G401 (cell line): ENCODE results near the gene CERCAM. TPM values are rescaled to one million over a fixed set of nuclear protein-coding genes. Genes with fewer than 3 reads are reported as not detected.

Experiments
- DNase-seq: peaks from one replicate; pipeline ENCODE4 v3.0.0-alpha.2; 2015; ENCODE audit warnings: low spot score
- in situ Hi-C: cut with HindIII; loops from 2 replicates; pipeline ENCODE4 v1.10.0; 2016; ENCODE audit warnings: low sequenced_read_pairs, mixed read lengths
- total RNA-seq: library from RNA; depleted of rRNA; stranded (reverse); fragments of >200 nt; shearing (Covaris generic); gene quantifications from 2 replicates; pipeline ENCODE4 v1.2.3, GENCODE V29; 2014; rRNA removed

CERCAM gene
- 10.6 and 11.9 TPM in 2 replicates for total RNA-seq

DNA sequence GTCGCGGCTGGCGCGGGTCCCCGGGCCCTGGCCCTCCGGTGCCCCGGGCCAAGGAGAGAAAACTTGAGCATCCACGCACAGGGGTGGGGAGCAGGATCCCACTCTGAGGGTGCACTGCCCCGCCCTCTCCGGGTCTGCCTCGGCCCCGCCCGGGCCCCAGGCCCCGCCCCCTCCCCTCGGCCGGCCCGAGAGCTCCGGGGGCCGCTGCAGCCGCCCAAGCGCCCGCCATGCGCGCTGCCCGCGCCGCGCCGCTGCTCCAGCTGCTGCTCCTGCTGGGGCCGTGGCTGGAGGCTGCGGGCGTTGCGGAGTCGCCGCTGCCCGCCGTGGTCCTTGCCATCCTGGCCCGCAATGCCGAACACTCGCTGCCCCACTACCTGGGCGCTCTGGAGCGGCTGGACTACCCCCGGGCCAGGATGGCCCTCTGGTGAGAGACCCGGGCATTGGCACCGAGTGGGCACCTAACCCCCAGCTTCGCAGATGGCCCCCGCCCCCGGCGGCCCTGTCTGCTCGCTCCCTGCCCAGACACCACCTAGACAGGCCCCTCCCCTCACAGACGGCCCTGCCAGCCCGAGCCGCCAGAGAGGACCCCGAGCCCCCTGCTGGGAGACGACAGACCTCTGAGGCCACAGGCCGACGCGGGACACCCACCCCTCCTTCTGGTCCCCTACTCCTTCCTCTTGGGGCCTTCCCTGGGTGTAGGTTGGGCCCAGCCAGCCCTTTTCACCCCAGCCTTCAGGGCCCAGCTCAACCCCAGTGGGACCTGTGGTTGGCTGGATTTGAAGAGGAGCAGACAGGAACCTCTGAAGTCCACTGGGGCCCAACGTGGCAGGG lies at the start of gene CERCAM:
CERCAM (plus strand) TSS at position 207 of the 831 bp plus-strand sequence; CDS start at position 228, 21 bp downstream.
- in situ Hi-C loops: no loop called here
- peak; percentile 57 for DNase-seq

GRCh38 chr9:128371630-128372117 lies 49.0 kb upstream of the CERCAM start:
- in situ Hi-C loops: no loop called here
- DNase-seq: no peak

DNA sequence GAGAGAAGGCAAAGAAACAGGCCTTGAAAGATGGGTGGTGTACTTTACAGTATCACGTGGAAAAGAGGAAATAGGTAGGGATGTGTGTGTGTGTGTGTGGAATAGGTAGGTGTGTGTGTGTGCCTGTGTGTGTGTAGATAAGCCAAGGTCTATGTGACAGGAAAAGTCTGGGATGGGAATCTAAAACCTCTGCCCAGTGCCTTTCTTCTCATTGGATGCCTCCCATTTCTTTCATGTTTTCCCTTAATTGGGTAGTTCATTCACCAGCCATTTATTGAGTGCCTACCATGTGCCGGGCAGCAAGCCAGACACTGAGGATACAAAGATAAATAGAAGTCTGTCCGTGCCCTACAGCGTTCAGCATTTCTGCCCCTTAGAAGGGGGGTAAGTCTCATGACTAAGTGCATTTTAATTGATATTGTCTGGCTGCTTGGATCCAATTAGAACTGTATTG lies 48.4 kb upstream of the CERCAM start:
- in situ Hi-C loops: no loop called here
- no peak for DNase-seq

DNA sequence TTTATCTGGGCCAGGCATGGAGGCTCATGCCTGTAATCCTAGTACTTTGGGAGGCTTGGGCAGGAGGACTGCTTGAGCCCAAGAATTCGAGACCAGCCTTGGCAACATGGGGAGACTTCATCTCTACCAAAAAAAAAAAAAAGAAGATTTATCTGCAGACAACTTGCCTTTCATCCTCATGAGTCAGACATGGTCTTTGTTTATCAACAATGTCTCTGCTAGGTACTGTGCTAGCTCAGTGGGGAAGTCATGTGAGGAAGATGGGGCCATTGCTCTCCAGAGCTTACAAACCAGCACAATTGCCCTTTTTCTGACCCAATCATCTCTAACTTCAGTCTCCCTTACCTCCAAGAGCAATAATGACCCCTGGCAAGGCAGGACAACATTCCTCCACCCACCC lies 47.9 kb upstream of the CERCAM start:
- DNase-seq: no peak
- in situ Hi-C loops: no loop called here

GRCh38 chr9:128374221-128374675 lies 46.4 kb upstream of the CERCAM start:
- in situ Hi-C loops: no loop called here
- no peak for DNase-seq

DNA sequence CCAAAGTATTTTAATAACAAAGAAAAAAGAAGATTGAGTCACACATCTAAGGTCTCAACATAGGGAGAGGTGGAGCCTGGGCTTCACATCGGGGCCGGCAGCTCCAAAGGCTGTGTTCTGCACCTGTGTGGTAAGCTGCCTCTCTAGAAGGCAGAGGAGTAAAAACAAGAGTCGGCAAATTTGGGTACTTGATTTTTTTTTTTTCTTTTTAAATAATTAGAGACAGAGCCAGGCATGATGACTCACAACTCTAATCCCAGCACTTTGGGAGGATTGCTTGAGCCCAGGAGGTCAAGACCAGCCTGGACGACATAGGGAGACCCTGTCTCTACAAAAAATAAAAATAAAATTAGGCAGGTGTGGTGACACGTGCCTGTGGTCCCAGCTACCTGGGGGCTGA lies 44.8 kb upstream of the CERCAM start:
- in situ Hi-C loops: no loop called here
- DNase-seq: no peak

GRCh38 chr9:128382261-128382660 lies 38.4 kb upstream of the CERCAM start:
- in situ Hi-C loops: no loop called here
- peak; percentile 23 for DNase-seq

GRCh38 chr9:128383007-128383753 lies 37.5 kb upstream of the CERCAM start:
- no peak for DNase-seq
- in situ Hi-C loops: no loop called here

- in situ Hi-C loops: no loop called here
- DNase-seq: peak; percentile 93
Measured at GRCh38 chr9:128383791-128384190, 36.9 kb upstream of the CERCAM start.

DNA sequence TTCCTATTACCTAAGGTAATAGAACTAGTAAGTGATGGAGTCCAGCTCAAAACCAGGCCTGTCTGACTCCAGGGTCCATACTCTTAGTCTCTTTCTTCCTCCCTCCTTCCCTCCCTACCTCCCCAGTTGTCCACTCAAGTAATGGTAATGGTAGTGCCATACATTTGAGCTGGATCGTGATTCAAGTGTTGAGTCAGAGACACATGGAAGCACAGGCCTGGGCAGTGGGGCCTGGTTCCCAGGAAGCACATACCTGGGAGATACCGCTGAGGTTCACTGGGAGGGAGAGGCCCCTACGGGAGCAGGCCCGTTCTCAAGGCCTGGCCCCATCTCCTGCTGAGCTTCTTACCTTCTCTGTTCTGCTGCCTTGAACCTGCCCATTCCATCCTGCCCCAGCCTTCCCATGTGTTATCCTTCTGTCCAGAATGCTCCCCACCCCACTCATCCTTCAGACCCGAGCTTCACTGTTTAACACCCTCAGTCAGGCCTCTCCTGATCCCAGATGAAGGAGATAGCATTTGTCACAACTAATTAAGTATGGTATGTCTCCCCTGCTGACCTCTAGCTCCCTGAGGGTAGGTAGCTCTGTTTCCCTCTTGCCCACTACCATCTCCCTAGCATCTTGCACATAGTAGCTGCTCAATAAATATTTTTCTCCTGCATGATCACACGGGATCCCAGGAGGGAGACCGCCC lies 35.7 kb upstream of the CERCAM start:
- in situ Hi-C loops: no loop called here
- DNase-seq: no peak

GRCh38 chr9:128385496-128386460 lies 34.9 kb upstream of the CERCAM start:
- in situ Hi-C loops: no loop called here
- DNase-seq: no peak

- in situ Hi-C loops: no loop called here
- no peak for DNase-seq
Measured at GRCh38 chr9:128388150-128388549, 32.5 kb upstream of the CERCAM start.

GRCh38 chr9:128389395-128390149 lies 31.1 kb upstream of the CERCAM start:
- in situ Hi-C loops: no loop called here
- DNase-seq: no peak

DNA sequence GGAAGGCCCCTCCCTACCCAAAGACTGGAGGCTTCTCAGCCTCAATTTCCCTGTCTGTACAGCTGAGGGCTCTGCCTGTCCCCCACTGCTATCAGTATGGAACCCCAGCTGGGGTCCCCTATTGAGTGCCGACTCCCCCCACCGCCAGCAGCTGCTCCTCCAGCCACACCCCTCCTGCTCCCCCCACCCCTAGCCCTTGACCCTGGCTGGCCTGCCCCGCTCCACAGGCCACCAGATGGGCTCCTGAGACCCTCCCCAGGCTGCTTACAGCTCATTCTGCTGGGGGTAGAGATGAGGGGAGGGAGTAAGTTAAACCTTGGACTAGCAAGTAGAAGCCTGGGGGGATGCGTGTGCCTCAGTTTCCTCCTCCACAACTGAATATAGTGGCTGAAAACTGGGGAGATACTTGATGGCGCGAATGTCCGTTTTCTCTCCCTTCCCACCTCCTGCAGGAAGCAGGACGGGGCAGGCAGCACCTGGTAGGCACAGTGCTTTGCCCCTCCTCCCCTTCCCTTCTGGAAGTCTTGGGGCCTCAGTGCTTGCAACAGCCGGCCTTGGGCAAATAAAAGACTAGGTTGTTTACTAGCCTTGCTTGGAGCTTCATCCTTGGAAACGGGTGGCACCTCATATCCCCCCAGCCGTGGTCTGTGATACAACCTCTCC lies 30.4 kb upstream of the CERCAM start:
- DNase-seq: no peak
- in situ Hi-C loops: no loop called here

- DNase-seq: no peak
- in situ Hi-C loops: no loop called here
Measured at GRCh38 chr9:128390813-128391711, 29.6 kb upstream of the CERCAM start.

DNA sequence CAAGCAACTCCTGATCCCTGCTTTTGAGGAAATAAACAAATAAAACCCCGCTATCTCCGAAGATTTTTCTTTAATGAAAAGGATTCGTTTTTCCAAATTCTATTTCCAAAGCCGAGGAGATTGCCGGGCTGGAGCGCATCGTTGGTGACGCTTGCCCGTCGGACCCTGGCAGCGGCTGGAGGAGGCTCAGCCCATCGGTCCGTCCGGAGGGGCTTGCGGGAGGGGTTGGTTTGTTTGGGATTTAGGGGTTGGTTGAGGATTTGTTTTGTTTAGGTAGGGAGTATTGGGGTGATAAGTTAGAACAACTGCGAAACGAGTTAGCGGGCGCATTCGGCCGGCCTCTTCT lies 28.7 kb upstream of the CERCAM start:
- in situ Hi-C loops: no loop called here
- DNase-seq: no peak
